Measurements from ENCODE around the gene CH25H.

DNA sequence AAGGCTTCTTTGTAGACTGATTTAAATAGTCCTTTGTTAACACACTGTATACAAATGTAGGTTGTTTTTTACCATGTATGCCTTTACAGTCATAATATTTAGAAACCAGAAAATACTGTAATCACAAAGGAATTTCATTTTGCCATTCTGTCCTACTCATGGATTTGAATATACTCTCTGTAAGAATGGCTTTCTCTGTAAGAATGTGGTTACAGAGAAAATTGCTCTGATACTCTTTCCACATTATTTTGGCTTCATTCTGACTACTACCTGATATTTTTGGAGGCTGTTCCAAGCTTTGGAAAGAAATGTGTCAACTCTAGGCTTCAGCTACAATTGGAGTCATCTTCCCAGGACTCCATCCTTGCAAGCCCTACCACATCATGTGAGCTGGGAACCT, 23.5 kb downstream of the CH25H start:
- TF ChIP-seq, protein P1, sequence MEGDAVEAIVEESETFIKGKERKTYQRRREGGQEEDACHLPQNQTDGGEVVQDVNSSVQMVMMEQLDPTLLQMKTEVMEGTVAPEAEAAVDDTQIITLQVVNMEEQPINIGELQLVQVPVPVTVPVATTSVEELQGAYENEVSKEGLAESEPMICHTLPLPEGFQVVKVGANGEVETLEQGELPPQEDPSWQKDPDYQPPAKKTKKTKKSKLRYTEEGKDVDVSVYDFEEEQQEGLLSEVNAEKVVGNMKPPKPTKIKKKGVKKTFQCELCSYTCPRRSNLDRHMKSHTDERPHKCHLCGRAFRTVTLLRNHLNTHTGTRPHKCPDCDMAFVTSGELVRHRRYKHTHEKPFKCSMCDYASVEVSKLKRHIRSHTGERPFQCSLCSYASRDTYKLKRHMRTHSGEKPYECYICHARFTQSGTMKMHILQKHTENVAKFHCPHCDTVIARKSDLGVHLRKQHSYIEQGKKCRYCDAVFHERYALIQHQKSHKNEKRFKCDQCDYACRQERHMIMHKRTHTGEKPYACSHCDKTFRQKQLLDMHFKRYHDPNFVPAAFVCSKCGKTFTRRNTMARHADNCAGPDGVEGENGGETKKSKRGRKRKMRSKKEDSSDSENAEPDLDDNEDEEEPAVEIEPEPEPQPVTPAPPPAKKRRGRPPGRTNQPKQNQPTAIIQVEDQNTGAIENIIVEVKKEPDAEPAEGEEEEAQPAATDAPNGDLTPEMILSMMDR (IDR thresholded peaks at IDR 0.05): no peak
- no peak for TF ChIP-seq POLR2AphosphoS5 (IDR thresholded peaks at IDR 0.05; ENCODE audit: low read depth, low read length)
- TF ChIP-seq, protein P2, sequence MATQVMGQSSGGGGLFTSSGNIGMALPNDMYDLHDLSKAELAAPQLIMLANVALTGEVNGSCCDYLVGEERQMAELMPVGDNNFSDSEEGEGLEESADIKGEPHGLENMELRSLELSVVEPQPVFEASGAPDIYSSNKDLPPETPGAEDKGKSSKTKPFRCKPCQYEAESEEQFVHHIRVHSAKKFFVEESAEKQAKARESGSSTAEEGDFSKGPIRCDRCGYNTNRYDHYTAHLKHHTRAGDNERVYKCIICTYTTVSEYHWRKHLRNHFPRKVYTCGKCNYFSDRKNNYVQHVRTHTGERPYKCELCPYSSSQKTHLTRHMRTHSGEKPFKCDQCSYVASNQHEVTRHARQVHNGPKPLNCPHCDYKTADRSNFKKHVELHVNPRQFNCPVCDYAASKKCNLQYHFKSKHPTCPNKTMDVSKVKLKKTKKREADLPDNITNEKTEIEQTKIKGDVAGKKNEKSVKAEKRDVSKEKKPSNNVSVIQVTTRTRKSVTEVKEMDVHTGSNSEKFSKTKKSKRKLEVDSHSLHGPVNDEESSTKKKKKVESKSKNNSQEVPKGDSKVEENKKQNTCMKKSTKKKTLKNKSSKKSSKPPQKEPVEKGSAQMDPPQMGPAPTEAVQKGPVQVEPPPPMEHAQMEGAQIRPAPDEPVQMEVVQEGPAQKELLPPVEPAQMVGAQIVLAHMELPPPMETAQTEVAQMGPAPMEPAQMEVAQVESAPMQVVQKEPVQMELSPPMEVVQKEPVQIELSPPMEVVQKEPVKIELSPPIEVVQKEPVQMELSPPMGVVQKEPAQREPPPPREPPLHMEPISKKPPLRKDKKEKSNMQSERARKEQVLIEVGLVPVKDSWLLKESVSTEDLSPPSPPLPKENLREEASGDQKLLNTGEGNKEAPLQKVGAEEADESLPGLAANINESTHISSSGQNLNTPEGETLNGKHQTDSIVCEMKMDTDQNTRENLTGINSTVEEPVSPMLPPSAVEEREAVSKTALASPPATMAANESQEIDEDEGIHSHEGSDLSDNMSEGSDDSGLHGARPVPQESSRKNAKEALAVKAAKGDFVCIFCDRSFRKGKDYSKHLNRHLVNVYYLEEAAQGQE (IDR thresholded peaks at IDR 0.05; ENCODE audit: insufficient read depth in 1 of 2, low read depth in 2 of 2, low read length in 1 of 2): no peak

Data from Panc1 (cell line).